C4-2B (cell line): Measurements from ENCODE around the gene PUDP.

Experiments used
- H3K27ac ChIP-seq: fragments of 450-650 bp; 2 replicates; pipeline ENCODE4 v1.5.1; 2017
- ZFX ChIP-seq: fragments of 450-650 bp; IDR thresholded peaks from 2 replicates; pipeline ENCODE4 v1.6.1; 2017
- TF ChIP-seq, protein P1 (sequence below): fragments of 450-650 bp; conservative IDR thresholded peaks from 2 replicates; pipeline ENCODE4 v1.5.1; 2017; ENCODE audit warnings: mild to moderate bottlenecking

PUDP gene

GRCh38 chrX:7072856-7073255 is 75.1 kb downstream of the PUDP start:
- no peak overlapping the region for H3K27ac ChIP-seq
- TF ChIP-seq, protein P1, sequence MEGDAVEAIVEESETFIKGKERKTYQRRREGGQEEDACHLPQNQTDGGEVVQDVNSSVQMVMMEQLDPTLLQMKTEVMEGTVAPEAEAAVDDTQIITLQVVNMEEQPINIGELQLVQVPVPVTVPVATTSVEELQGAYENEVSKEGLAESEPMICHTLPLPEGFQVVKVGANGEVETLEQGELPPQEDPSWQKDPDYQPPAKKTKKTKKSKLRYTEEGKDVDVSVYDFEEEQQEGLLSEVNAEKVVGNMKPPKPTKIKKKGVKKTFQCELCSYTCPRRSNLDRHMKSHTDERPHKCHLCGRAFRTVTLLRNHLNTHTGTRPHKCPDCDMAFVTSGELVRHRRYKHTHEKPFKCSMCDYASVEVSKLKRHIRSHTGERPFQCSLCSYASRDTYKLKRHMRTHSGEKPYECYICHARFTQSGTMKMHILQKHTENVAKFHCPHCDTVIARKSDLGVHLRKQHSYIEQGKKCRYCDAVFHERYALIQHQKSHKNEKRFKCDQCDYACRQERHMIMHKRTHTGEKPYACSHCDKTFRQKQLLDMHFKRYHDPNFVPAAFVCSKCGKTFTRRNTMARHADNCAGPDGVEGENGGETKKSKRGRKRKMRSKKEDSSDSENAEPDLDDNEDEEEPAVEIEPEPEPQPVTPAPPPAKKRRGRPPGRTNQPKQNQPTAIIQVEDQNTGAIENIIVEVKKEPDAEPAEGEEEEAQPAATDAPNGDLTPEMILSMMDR = no peak
- TF ChIP-seq ZFX = no peak

GRCh38 chrX:7071390-7071789 is 76.6 kb downstream of the PUDP start:
- TF ChIP-seq, protein P1 = no peak
- TF ChIP-seq ZFX = no peak
- no peak overlapping the region for H3K27ac ChIP-seq

DNA sequence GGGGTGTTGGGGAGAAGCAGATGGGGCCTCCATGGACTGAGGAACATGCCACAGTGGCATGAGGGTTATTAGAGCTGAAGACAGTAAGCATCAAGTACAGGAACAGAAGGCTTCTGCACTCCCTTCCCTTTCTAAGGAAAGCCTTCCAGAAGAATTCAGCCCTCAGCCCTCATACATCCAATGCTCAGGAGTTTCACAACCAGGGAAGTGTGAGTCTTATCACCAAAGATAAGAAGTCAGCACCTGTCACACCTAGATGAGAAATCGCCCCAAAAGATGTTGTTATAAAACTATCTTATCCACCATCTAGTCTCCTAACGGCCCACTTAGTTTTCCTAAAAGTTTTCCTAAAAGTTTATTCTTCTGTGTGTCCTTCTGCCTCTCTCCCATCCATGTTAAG is 78.4 kb downstream of the PUDP start:
- no peak overlapping the region for H3K27ac ChIP-seq

GRCh38 chrX:7068939-7069367 is 79.0 kb downstream of the PUDP start:
- no peak overlapping the region for H3K27ac ChIP-seq
- TF ChIP-seq ZFX = no peak
- TF ChIP-seq, protein P1 = peak; percentile 10; the same call in 1 of the 2 replicates

More for the DNA sequence above, 78.4 kb downstream of the PUDP start:
- TF ChIP-seq, protein P1 = no peak
- no peak for TF ChIP-seq ZFX

- H3K27ac ChIP-seq = no peak overlapping the region
- TF ChIP-seq ZFX = no peak
- TF ChIP-seq, protein P1 = no peak
Observed at GRCh38 chrX:7067256-7067655, 80.7 kb downstream of the PUDP start.

DNA sequence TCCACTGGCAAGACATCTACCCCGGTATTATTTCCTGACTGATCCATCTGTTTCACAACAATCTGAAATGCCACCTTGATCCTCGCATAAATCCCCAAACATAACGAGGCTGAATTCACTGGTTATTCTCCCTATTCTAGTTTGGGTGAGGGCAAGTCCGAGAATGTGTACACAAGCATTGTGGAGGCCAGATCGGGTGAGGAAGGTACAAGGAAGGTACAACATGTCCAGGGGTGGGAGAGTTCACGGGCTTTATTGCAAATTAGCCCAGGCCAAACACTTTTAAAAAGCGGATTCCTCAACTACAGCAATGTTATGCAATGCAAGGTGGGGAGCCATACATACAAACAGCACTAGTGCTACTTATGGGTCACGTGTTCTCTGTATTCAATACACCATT is 82.5 kb downstream of the PUDP start:
- TF ChIP-seq ZFX = no peak
- TF ChIP-seq, protein P1 = no peak
- H3K27ac ChIP-seq = no peak overlapping the region

DNA sequence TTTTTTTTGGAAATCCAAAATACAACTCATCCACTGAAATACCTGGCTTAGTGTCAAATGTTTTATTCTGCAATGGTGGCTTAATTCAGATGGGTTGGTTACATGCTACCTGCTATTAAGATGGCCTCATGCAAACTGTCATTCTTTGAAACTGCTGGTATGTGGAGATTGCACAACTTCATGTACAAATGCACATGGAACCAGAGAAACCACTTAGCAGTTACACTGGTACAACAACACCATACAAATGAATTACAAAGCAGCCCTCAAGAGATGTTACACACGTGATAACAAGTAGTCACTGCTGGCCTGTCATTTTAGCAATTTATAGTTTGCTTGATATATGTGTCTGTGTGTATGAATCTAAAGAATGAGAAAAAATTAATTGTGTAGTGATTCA is 85.0 kb downstream of the PUDP start:
- TF ChIP-seq ZFX = no peak
- TF ChIP-seq, protein P1 = no peak
- no peak overlapping the region for H3K27ac ChIP-seq
